LoVo (cell line): ENCODE data around the gene FKBP7.
A peak's percentile ranks its signal among the peaks of the same experiment; 100 is the strongest.
"Not testable (repeated sequence)": the region's sequence is repeated elsewhere in the genome, so short reads cannot be mapped to it uniquely, and the experiment has no call there.

Experiments
- DNase-seq: peaks from one replicate; pipeline ENCODE4 v3.0.0-alpha.2; 2016; ENCODE audit warnings: low spot score

Gene FKBP7

GRCh38 chr2:178485356-178485755 lies 7.0 kb upstream of the FKBP7 start:
- DNase-seq = no peak

GRCh38 chr2:178484245-178485041 lies 6.0 kb upstream of the FKBP7 start:
- no peak for DNase-seq

GRCh38 chr2:178482437-178482836 lies 4.0 kb upstream of the FKBP7 start:
- DNase-seq = no peak

- peak; percentile 96 for DNase-seq
These were observed 2.1 kb upstream of the FKBP7 start, which contains the start of gene PLEKHA3 for GRCh38 chr2:178480227-178481181. PLEKHA3 (plus strand) TSS chr2:178480457; CDS start chr2:178480870, 413 bp downstream.

GRCh38 chr2:178479758-178480226 lies 1.4 kb upstream of the FKBP7 start:
- no peak for DNase-seq

GRCh38 chr2:178479275-178479616 lies 846 bp upstream of the FKBP7 start:
- DNase-seq = no peak

- peak; percentile 31 for DNase-seq
These were observed 316 bp downstream of the FKBP7 start for GRCh38 chr2:178478130-178478438.

- no peak for DNase-seq
These were observed 814 bp downstream of the FKBP7 start for GRCh38 chr2:178477443-178478129.

- DNase-seq = no peak
These were observed 1.9 kb downstream of the FKBP7 start for GRCh38 chr2:178476477-178476876.

- DNase-seq = no peak
These were observed 3.8 kb downstream of the FKBP7 start for GRCh38 chr2:178474560-178474959.

- DNase-seq = no peak
These were observed 4.5 kb downstream of the FKBP7 start for GRCh38 chr2:178473931-178474330.

- no peak for DNase-seq
These were observed 5.0 kb downstream of the FKBP7 start for GRCh38 chr2:178473373-178473772.

- not testable (repeated sequence) for DNase-seq
These were observed 7.1 kb downstream of the FKBP7 start for GRCh38 chr2:178471313-178471712.

- no peak for DNase-seq
These were observed 9.1 kb downstream of the FKBP7 start for GRCh38 chr2:178469219-178469849.

GRCh38 chr2:178457390-178457886 lies 21.0 kb downstream of the FKBP7 start:
- DNase-seq = no peak

- no peak for DNase-seq
These were observed 22.5 kb downstream of the FKBP7 start for GRCh38 chr2:178455947-178456346.

GRCh38 chr2:178452870-178453269 lies 25.5 kb downstream of the FKBP7 start:
- no peak for DNase-seq

GRCh38 chr2:178452334-178452733 lies 26.1 kb downstream of the FKBP7 start:
- no peak for DNase-seq

- peak; percentile 96 for DNase-seq
These were observed 27.4 kb downstream of the FKBP7 start, which contains the start of the genes PJVK and PRKRA for GRCh38 chr2:178450774-178451525. PJVK (plus strand) TSS chr2:178451378; CDS start chr2:178453410, 2,032 bp downstream. PRKRA (minus strand) TSS chr2:178451175; CDS start chr2:178451030, 145 bp downstream.

GRCh38 chr2:178450524-178450773 lies 28.0 kb downstream of the FKBP7 start:
- no peak for DNase-seq
